PC-3 (cell line): ENCODE measurements around the gene ZYX.

Experiments used
- EZH2 ChIP-seq: fragments of 300-600 bp; sonication (generic); IDR thresholded peaks from one replicate; pipeline ENCODE4 v1.6.1; 2017; ENCODE audit warnings: antibody characterized with exemption, mild to moderate bottlenecking, low read length; ENCODE audit not compliant: unreplicated experiment
- TF ChIP-seq, protein P1 (sequence below): fragments of 300-600 bp; sonication (generic); conservative IDR thresholded peaks from 2 replicates; pipeline ENCODE4 v1.5.1; 2017; ENCODE audit warnings: antibody characterized with exemption, low read depth, mild to moderate bottlenecking, low read length

- TF ChIP-seq, protein P1, sequence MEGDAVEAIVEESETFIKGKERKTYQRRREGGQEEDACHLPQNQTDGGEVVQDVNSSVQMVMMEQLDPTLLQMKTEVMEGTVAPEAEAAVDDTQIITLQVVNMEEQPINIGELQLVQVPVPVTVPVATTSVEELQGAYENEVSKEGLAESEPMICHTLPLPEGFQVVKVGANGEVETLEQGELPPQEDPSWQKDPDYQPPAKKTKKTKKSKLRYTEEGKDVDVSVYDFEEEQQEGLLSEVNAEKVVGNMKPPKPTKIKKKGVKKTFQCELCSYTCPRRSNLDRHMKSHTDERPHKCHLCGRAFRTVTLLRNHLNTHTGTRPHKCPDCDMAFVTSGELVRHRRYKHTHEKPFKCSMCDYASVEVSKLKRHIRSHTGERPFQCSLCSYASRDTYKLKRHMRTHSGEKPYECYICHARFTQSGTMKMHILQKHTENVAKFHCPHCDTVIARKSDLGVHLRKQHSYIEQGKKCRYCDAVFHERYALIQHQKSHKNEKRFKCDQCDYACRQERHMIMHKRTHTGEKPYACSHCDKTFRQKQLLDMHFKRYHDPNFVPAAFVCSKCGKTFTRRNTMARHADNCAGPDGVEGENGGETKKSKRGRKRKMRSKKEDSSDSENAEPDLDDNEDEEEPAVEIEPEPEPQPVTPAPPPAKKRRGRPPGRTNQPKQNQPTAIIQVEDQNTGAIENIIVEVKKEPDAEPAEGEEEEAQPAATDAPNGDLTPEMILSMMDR = no peak
- no peak for TF ChIP-seq EZH2
These were observed 39.3 kb upstream of the ZYX start for GRCh38 chr7:143341842-143342241.
